Measurements from ENCODE around the gene CCL18. TPM values are rescaled to one million over a fixed set of nuclear protein-coding genes. Genes with fewer than 3 reads are reported as not detected.

Gene CCL18
- total and polyA plus RNA-seq, 2 of the 4 experiments (the other 2 are of a cell fraction), result not detected

DNA sequence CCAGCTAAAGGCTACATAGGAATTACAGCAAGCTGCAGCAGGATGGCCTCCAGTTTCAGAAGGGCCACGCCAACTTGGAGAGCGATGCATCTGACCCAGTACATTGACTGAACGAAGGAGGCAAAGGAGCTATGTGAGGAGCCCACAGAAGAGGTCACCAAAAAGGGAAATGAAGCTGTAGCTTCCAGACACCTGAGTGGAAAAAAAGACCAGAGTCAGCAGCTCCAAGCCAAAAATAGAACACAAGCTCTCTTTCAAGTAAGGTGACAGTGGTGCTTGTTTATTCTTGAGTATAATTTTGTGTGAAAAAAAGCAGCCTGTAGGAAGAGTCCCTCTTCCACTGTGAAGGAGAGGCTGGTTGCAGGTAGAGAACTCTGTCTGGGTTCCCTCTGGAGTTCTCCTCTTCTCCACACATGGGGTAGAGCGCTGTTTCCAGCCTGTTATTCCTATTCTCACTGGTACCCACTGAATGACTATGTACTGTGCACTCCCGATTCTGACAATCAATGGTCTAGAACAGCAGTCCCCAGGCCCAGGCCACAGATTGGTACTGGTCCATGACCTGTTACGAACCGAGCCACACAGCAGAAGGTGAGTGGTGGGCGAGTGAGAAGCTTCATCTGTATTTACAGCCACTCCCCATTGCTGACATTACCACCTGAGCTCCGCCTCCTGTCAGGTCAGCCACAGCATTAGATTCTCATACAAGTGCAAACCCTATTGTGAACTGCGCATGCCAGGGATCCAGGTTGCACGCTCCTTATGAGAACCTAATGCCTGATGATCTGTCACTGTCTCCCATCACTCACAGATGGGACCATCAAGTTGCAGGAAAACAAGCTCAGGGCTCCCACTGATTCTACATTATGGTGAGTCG lies 54.6 kb downstream of the CCL18 start:
- H4K91ac ChIP-seq (ENCODE audit: insufficient read depth, low read depth, low read length), result no peak overlapping the region
- no peak overlapping the region for H4K5ac ChIP-seq (ENCODE audit: low read depth, low read length)
- no peak overlapping the region for H3K56ac ChIP-seq (ENCODE audit: extremely low read depth, insufficient read depth, low read length)
- no peak for DNase-seq
- dilution Hi-C loops (cut with HindIII; ENCODE audit: low sequenced_read_pairs, unreplicated experiment), result no loop called here
- no peak overlapping the region for H2AFZ ChIP-seq (replicated peaks; ENCODE audit: low read length, poor library complexity)
- no peak overlapping the region for H4K8ac ChIP-seq (ENCODE audit: low read depth in 2 of 2, low read length in 2 of 2)
- H3K4ac ChIP-seq (ENCODE audit: low read depth, low read length), result no peak overlapping the region
- intact Hi-C loops (cut with micrococcal nuclease), result no loop called here
- H3K9ac ChIP-seq (ENCODE audit: low read depth, low read length), result no peak overlapping the region
- CTCF ChIA-PET, result interaction anchor here (1.2 to 1.3 kb wide), 2 partner anchors 9 to 30 kb away, joined by 3 to 4 read pairs; no protein-coding TSS in a partner anchor
- H3K27me3 ChIP-seq (ENCODE audit: control insufficient read depth, insufficient read depth, low read length), result no peaks in the 10 kb centered on the region
- H2BK120ac ChIP-seq (ENCODE audit: low read depth, low read length), result no peak overlapping the region
- no peak overlapping the region for H2BK5ac ChIP-seq (ENCODE audit: low read depth, low read length, poor library complexity, severe bottlenecking)
- no peak overlapping the region for H2AK5ac ChIP-seq (ENCODE audit: low read depth, low read length)
- POLR2A ChIA-PET (ENCODE audit: unreplicated experiment), result no interaction called here
- H3K9me1 ChIP-seq (ENCODE audit: insufficient read depth, low read length), result no peaks in the 10 kb centered on the region
- no peak overlapping the region for H3K23ac ChIP-seq (ENCODE audit: low read depth, low read length)
- H3K36me3 ChIP-seq (ENCODE audit: control insufficient read depth, insufficient read depth, low read length), result no peaks in the 10 kb centered on the region
- H2BK15ac ChIP-seq (ENCODE audit: low read depth, low read length), result no peak overlapping the region
- BruUV-seq (replicated peaks), result no TSS peak
- no peak overlapping the region for H3K27ac ChIP-seq (ENCODE audit: insufficient read depth, low read length)
- in situ Hi-C loops (cut with MboI; ENCODE audit: low sequenced_read_pairs), result no loop called here
- no peaks in the 10 kb centered on the region for H3K9me3 ChIP-seq (ENCODE audit: control insufficient read depth, insufficient read depth, low read length)
- H3K4me1 ChIP-seq (ENCODE audit: control insufficient read depth, insufficient read depth, low read length), result no peaks in the 10 kb centered on the region
- 67% methylated on average over 7 of the region's 12 CpGs; no CpG with 5 or more reads in 1 of the 2 experiments for WGBS, 2 experiments (ENCODE audit: extremely low coverage in 2 of 2, insufficient read length in 1 of 2)
- no peak overlapping the region for H2BK20ac ChIP-seq (ENCODE audit: low read depth, low read length)
- no peak overlapping the region for H3K18ac ChIP-seq (ENCODE audit: low read depth, low read length)
- H3K79me1 ChIP-seq (ENCODE audit: low read depth in 1 of 2, low read length in 2 of 2), result no peaks in the 10 kb centered on the region
- H3K4me3 ChIP-seq (ENCODE audit: insufficient read depth, low read depth, low read length), result no peak overlapping the region
- ATAC-seq (ENCODE audit: low read depth), result no peak
- TF ChIP-seq RAD21 (IDR thresholded peaks at IDR 0.05; ENCODE audit: low read length) (no peak), MXI1 (IDR thresholded peaks at IDR 0.05; ENCODE audit: borderline replicate concordance, low read depth, low read length) (no peak), RCOR1 (IDR thresholded peaks at IDR 0.05; ENCODE audit: insufficient replicate concordance, low read length) (no peak), POLR2A (IDR thresholded peaks at IDR 0.05; ENCODE audit: low read depth, low read length) (no peak)
- TF ChIP-seq, protein P1, sequence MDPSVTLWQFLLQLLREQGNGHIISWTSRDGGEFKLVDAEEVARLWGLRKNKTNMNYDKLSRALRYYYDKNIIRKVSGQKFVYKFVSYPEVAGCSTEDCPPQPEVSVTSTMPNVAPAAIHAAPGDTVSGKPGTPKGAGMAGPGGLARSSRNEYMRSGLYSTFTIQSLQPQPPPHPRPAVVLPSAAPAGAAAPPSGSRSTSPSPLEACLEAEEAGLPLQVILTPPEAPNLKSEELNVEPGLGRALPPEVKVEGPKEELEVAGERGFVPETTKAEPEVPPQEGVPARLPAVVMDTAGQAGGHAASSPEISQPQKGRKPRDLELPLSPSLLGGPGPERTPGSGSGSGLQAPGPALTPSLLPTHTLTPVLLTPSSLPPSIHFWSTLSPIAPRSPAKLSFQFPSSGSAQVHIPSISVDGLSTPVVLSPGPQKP (IDR thresholded peaks at IDR 0.05; ENCODE audit: borderline replicate concordance, low read depth, low read length), result no peak
- no peak overlapping the region for H3K14ac ChIP-seq (replicated peaks; ENCODE audit: low read depth, low read length)
- H4K20me1 ChIP-seq (ENCODE audit: insufficient read depth, low read length), result no peaks in the 10 kb centered on the region
- no peak overlapping the region for H2AK9ac ChIP-seq (replicated peaks; ENCODE audit: low read depth, low read length, poor library complexity)
- no peak overlapping the region for H3K4me2 ChIP-seq (ENCODE audit: low read depth, low read length)
